Measurements from ENCODE around the gene RAB9A. TPM values are rescaled to one million over a fixed set of nuclear protein-coding genes. Genes with fewer than 3 reads are reported as not detected.

RAB9A gene
- total RNA-seq, 4 donors from 2014 or later, result 29.5 to 47.0 (median 36.0) TPM

DNA sequence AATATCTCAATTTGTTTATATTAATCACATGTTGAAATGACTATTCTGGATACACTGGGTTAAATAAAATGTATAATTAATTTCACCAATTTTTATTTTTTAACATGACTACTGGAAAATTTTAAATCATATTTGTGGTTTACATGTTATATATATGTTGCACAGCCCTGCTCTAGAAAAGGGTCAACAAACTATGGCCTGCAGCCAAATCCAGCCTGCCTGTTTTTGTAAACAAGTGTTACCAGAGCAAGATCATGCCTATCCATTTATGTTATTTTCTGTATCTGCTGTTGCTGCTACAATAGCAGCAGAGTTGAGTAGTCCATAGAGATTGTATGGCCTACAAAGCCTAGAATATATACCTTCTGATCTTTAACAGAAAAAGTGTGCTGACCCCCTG is 34.8 kb upstream of the RAB9A start:
- H3K27ac ChIP-seq, result no peak overlapping the region
- DNase-seq, result no peak
- intact Hi-C loops (cut with DNase I), result no loop called here
- H3K4me1 ChIP-seq, result peaks cover 9 to 11% of the 10 kb centered on the region in 2 donors
- H3K4me3 ChIP-seq (replicated peaks in 1 of 3), result no peak overlapping the region
- H3K27me3 ChIP-seq, result no peaks in the 10 kb centered on the region
- H3K36me3 ChIP-seq, result no peaks in the 10 kb centered on the region
- TF ChIP-seq, protein P1, sequence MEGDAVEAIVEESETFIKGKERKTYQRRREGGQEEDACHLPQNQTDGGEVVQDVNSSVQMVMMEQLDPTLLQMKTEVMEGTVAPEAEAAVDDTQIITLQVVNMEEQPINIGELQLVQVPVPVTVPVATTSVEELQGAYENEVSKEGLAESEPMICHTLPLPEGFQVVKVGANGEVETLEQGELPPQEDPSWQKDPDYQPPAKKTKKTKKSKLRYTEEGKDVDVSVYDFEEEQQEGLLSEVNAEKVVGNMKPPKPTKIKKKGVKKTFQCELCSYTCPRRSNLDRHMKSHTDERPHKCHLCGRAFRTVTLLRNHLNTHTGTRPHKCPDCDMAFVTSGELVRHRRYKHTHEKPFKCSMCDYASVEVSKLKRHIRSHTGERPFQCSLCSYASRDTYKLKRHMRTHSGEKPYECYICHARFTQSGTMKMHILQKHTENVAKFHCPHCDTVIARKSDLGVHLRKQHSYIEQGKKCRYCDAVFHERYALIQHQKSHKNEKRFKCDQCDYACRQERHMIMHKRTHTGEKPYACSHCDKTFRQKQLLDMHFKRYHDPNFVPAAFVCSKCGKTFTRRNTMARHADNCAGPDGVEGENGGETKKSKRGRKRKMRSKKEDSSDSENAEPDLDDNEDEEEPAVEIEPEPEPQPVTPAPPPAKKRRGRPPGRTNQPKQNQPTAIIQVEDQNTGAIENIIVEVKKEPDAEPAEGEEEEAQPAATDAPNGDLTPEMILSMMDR (IDR thresholded peaks at IDR 0.05), result no peak
- no peak for TF ChIP-seq POLR2A (IDR thresholded peaks at IDR 0.05)
- H3K9me3 ChIP-seq, result no peaks in the 10 kb centered on the region

- H3K36me3 ChIP-seq, result no peaks in the 10 kb centered on the region
- no peaks in the 10 kb centered on the region for H3K27me3 ChIP-seq
- H3K9me3 ChIP-seq, result no peaks in the 10 kb centered on the region
- WGBS, 2 donors, result 50 to 70% methylated on average over 1 to 3 of the region's 3 CpGs
- no peak for DNase-seq
- no peak overlapping the region for H3K4me3 ChIP-seq (replicated peaks in 1 of 3)
- intact Hi-C loops (cut with DNase I), result loop anchor here (5.0 kb wide), 1 partner anchor 377 kb away; no protein-coding TSS in a partner anchor
- H3K27ac ChIP-seq, result no peak overlapping the region
- peaks cover 10 to 11% of the 10 kb centered on the region in 2 donors for H3K4me1 ChIP-seq
- TF ChIP-seq, protein P1 (IDR thresholded peaks at IDR 0.05), result no peak
- TF ChIP-seq POLR2A (IDR thresholded peaks at IDR 0.05), result no peak
Observed at GRCh38 chrX:13655674-13656073, 33.3 kb upstream of the RAB9A start.

GRCh38 chrX:13658602-13659001 is 30.3 kb upstream of the RAB9A start:
- H3K9me3 ChIP-seq, result no peaks in the 10 kb centered on the region
- TF ChIP-seq POLR2A (IDR thresholded peaks at IDR 0.05), result no peak
- TF ChIP-seq, protein P1 (IDR thresholded peaks at IDR 0.05), result peak in 5 of 6 experiments; percentile 51 to 79 (median 63)
- H3K36me3 ChIP-seq, result no peaks in the 10 kb centered on the region
- 10 to 16% methylated on average over 2 of the region's 2 CpGs for WGBS, 2 donors
- no peak for DNase-seq
- H3K27me3 ChIP-seq, result no peaks in the 10 kb centered on the region
- peak overlapping the region in 1 of 3 donors; percentile 47 for H3K27ac ChIP-seq
- no peak overlapping the region for H3K4me3 ChIP-seq (replicated peaks in 1 of 3)
- intact Hi-C loops (cut with DNase I), result loop anchor here (5.0 kb wide), 1 partner anchor 374 kb away; no protein-coding TSS in a partner anchor
- peaks cover 4 to 5% of the 10 kb centered on the region in 2 donors for H3K4me1 ChIP-seq

- DNase-seq, result no peak
- 41 to 53% methylated on average over 6 of the region's 6 CpGs for WGBS, 2 donors
- TF ChIP-seq, protein P1 (IDR thresholded peaks at IDR 0.05), result no peak
- no peak for TF ChIP-seq POLR2A (IDR thresholded peaks at IDR 0.05)
- Histone ChIP-seq H3K36me3 (no peaks in the 10 kb centered on the region), H3K27me3 (no peaks in the 10 kb centered on the region), H3K9me3 (no peaks in the 10 kb centered on the region), H3K27ac (peak overlapping the region in 1 of 3 donors; percentile 47), H3K4me3 (replicated peaks in 1 of 3) (no peak overlapping the region), H3K4me1 (peaks cover 0 to 5% of the 10 kb centered on the region in 2 donors)
- intact Hi-C loops (cut with DNase I), result loop anchor here (5.0 kb wide), 1 partner anchor 373 kb away; no protein-coding TSS in a partner anchor
Observed at GRCh38 chrX:13659063-13659462, 29.9 kb upstream of the RAB9A start.

DNA sequence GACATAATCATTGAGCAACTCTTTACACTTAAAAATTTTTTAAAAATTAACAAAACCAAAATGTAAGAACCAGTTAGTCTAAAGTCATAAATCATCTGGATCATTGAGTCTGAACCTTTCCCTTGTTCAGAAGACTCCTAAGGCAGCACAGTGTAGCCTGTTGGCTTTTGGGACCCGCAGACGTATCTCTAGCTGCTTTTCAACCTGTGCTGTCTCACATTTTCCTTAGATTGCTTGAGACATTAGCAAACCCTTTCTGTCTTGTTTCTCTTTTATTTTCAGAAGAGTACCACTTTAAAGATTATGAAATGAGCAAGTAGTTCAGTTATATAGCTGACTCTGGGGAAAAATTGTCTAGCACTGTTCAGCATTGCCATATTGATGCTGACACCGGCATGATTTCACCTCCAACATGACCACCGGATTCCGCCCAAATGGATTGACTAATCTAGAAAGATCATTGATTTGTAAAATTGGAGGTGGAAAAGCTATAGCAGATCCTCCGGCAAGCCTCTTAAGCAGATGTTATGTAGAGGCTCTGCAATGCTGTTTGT is 27.1 kb upstream of the RAB9A start:
- WGBS, 2 donors, result 80 to 91% methylated on average over 6 of the region's 6 CpGs
- Histone ChIP-seq H3K4me3 (replicated peaks in 1 of 3) (no peak overlapping the region), H3K27me3 (no peaks in the 10 kb centered on the region), H3K4me1 (peaks cover 0 to 12% of the 10 kb centered on the region in 2 donors), H3K27ac (no peak overlapping the region), H3K9me3 (no peaks in the 10 kb centered on the region), H3K36me3 (no peaks in the 10 kb centered on the region)
- intact Hi-C loops (cut with DNase I), result loop anchor here (5.0 kb wide), 1 partner anchor 85 kb away; no protein-coding TSS in a partner anchor
- no peak for DNase-seq
- TF ChIP-seq POLR2A (IDR thresholded peaks at IDR 0.05), result no peak
- TF ChIP-seq, protein P1 (IDR thresholded peaks at IDR 0.05), result no peak

Data from thyroid gland (tissue), 4 donors.